ENCODE measurements around the gene IL12RB2. TPM values are rescaled to one million over a fixed set of nuclear protein-coding genes. Genes with fewer than 3 reads are reported as not detected.
A peak's percentile ranks its signal among the peaks of the same experiment; 100 is the strongest.
"Not testable (repeated sequence)": the region's sequence is repeated elsewhere in the genome, so short reads cannot be mapped to it uniquely, and the experiment has no call there.

Gene IL12RB2
- total RNA-seq, 2 experiments from 2014 or later, result 0.98 to 1.2 TPM

- ChIA-PET POLR2A (interaction anchor here (0.8 kb wide), 1 partner anchor 11 kb away, joined by 3 read pairs; the partner anchor contains the start of gene SERBP1), CTCF (interaction anchor here (1.5 kb wide), 1 partner anchor 59 kb away, joined by 4 read pairs; no protein-coding TSS in a partner anchor)
- Mint-ChIP-seq H3K4me1 (ENCODE audit: low read depth) (no peaks in the 10 kb centered on the region), H3K9me3 (no peaks in the 10 kb centered on the region), H3K36me3 (ENCODE audit: low read depth) (no peaks in the 10 kb centered on the region), H3K4me3 (no peak overlapping the region), H3K27ac (no peak overlapping the region), H3K27me3 (no peaks in the 10 kb centered on the region)
- peak in 8 of 14 experiments; percentile 5 to 48 (median 40) for DNase-seq
- intact Hi-C loops (cut with DNase I, micrococcal nuclease), result no loop called here
- Histone ChIP-seq H3K27ac (ENCODE audit: low read depth in 1 of 2, low read length in 2 of 2) (no peak overlapping the region), H3K4me1 (ENCODE audit: insufficient read depth, low read length) (no peaks in the 10 kb centered on the region), H3K27me3 (ENCODE audit: control insufficient read depth in 1 of 2, insufficient read depth in 2 of 2, low read length in 2 of 2) (no peaks in the 10 kb centered on the region), H3K4me3 (ENCODE audit: low read length) (no peak overlapping the region), H3K9me3 (ENCODE audit: control insufficient read depth in 1 of 2, insufficient read depth in 1 of 2, low read length in 2 of 2) (no peaks in the 10 kb centered on the region), H3K36me3 (ENCODE audit: insufficient read depth, low read length) (no peaks in the 10 kb centered on the region)
- no peak for ATAC-seq (ENCODE audit: poor library complexity)
- no peak for TF ChIP-seq CTCF (IDR thresholded peaks at IDR 0.05)
Observed at GRCh38 chr1:67441183-67441582, 133.5 kb downstream of the IL12RB2 start.

GRCh38 chr1:67441739-67442281 is 134.1 kb downstream of the IL12RB2 start:
- Mint-ChIP-seq H3K4me1 (ENCODE audit: low read depth) (no peaks in the 10 kb centered on the region), H3K4me3 (no peak overlapping the region), H3K9me3 (no peaks in the 10 kb centered on the region), H3K27me3 (no peaks in the 10 kb centered on the region), H3K36me3 (ENCODE audit: low read depth) (no peaks in the 10 kb centered on the region), H3K27ac (no peak overlapping the region)
- Histone ChIP-seq H3K4me1 (ENCODE audit: insufficient read depth, low read length) (no peaks in the 10 kb centered on the region), H3K9me3 (ENCODE audit: control insufficient read depth in 1 of 2, insufficient read depth in 1 of 2, low read length in 2 of 2) (no peaks in the 10 kb centered on the region), H3K27ac (ENCODE audit: low read depth in 1 of 2, low read length in 2 of 2) (no peak overlapping the region), H3K36me3 (ENCODE audit: insufficient read depth, low read length) (no peaks in the 10 kb centered on the region), H3K27me3 (ENCODE audit: control insufficient read depth in 1 of 2, insufficient read depth in 2 of 2, low read length in 2 of 2) (no peaks in the 10 kb centered on the region), H3K4me3 (ENCODE audit: low read length) (no peak overlapping the region)
- ChIA-PET CTCF (interaction anchor here (1.5 kb wide), 1 partner anchor 58 kb away, joined by 4 read pairs; no protein-coding TSS in a partner anchor), POLR2A (interaction anchor here (0.8 kb wide), 1 partner anchor 12 kb away, joined by 3 read pairs; the partner anchor contains the start of gene SERBP1)
- TF ChIP-seq CTCF (IDR thresholded peaks at IDR 0.05), result no peak
- DNase-seq (no peak), ATAC-seq (ENCODE audit: poor library complexity) (no peak)
- intact Hi-C loops (cut with DNase I, micrococcal nuclease), result no loop called here

GRCh38 chr1:67446014-67446413 is 138.3 kb downstream of the IL12RB2 start:
- POLR2A ChIA-PET; intact Hi-C loops (cut with DNase I, micrococcal nuclease): not testable (repeated sequence)

More at GRCh38 chr1:67446014-67446413, 138.3 kb downstream of the IL12RB2 start:
- H3K27ac ChIP-seq (ENCODE audit: low read depth in 1 of 2, low read length in 2 of 2); DNase-seq; H3K4me1 Mint-ChIP-seq (ENCODE audit: low read depth); H3K27ac Mint-ChIP-seq; CTCF ChIA-PET; H3K36me3 ChIP-seq (ENCODE audit: insufficient read depth, low read length); H3K36me3 Mint-ChIP-seq (ENCODE audit: low read depth); H3K27me3 Mint-ChIP-seq; H3K4me1 ChIP-seq (ENCODE audit: insufficient read depth, low read length); ATAC-seq (ENCODE audit: poor library complexity); H3K4me3 Mint-ChIP-seq; H3K9me3 Mint-ChIP-seq; H3K9me3 ChIP-seq (ENCODE audit: control insufficient read depth in 1 of 2, insufficient read depth in 1 of 2, low read length in 2 of 2); H3K4me3 ChIP-seq (ENCODE audit: low read length); H3K27me3 ChIP-seq (ENCODE audit: control insufficient read depth in 1 of 2, insufficient read depth in 2 of 2, low read length in 2 of 2): not testable (repeated sequence)

Other genes starting within 250 kb of the IL12RB2 start
- gene C1orf141, start 172.9 kb upstream of the IL12RB2 start, total RNA-seq, result not detected
- under 1 TPM; 0.08 to 0.14 TPM for gene IL23R, start 141.4 kb upstream of the IL12RB2 start, total RNA-seq
- gene SERBP1, start 122.5 kb downstream of the IL12RB2 start, total RNA-seq, result 100 to 1,000 TPM; 128 to 135 TPM

Measured in CD4-positive, alpha-beta T cell (primary cell).